Epithelial cell of esophagus (primary cell): ENCODE results near the gene AMFR.

Experiments used
- DNase-seq: peaks from one replicate; pipeline ENCODE4 v3.0.0; 2010; ENCODE audit warnings: low read depth
- H3K4me3 ChIP-seq: 2 replicates; pipeline ENCODE4 v1.5.1; 2011; ENCODE audit warnings: mild to moderate bottlenecking, low read length, control low read depth
- CTCF ChIP-seq: IDR thresholded peaks from 2 replicates; pipeline ENCODE4 v1.5.1; 2011; ENCODE audit warnings: low read depth, mild to moderate bottlenecking, low read length, control low read depth, inconsistent platforms; ENCODE audit not compliant: insufficient read depth; ENCODE audit errors: missing control alignments

The AMFR gene

GRCh38 chr16:56345406-56346050, 79.8 kb downstream of the AMFR start:
- TF ChIP-seq CTCF = no peak
- no peak overlapping the region for H3K4me3 ChIP-seq
- DNase-seq = no peak

GRCh38 chr16:56344518-56345405, 80.6 kb downstream of the AMFR start:
- peak; percentile 68 for DNase-seq
- TF ChIP-seq CTCF = no peak
- no peak overlapping the region for H3K4me3 ChIP-seq

- no peak overlapping the region for H3K4me3 ChIP-seq
- DNase-seq = peak; percentile 81
- TF ChIP-seq CTCF = no peak
Observed at GRCh38 chr16:56343661-56344517, 81.5 kb downstream of the AMFR start.

GRCh38 chr16:56341656-56342399, 83.5 kb downstream of the AMFR start:
- DNase-seq = no peak
- TF ChIP-seq CTCF = no peak
- H3K4me3 ChIP-seq = no peak overlapping the region

- no peak for TF ChIP-seq CTCF
- H3K4me3 ChIP-seq = no peak overlapping the region
- DNase-seq = no peak
Observed at GRCh38 chr16:56340864-56341365, 84.4 kb downstream of the AMFR start.

GRCh38 chr16:56340416-56340815, 84.9 kb downstream of the AMFR start:
- DNase-seq = no peak
- no peak for TF ChIP-seq CTCF
- no peak overlapping the region for H3K4me3 ChIP-seq
